RWPE2 (cell line): ENCODE measurements around the gene POMGNT2.

ENCODE experiments used
- ATAC-seq: fragments of 200-7000 bp; cut with Tn5 transposase; 3 replicates; pipeline ENCODE4 v1.9.1; 2021; ENCODE audit warnings: low read depth
- DNase-seq: peaks from one replicate; pipeline ENCODE4 v3.0.0-alpha.2; 2020; ENCODE audit warnings: low spot score
- H3K27ac ChIP-seq: fragments of 450-650 bp; 2 replicates; pipeline ENCODE4 v1.5.1; 2017; ENCODE audit warnings: mild to moderate bottlenecking; ENCODE audit not compliant: poor library complexity, severe bottlenecking
- H3K27me3 ChIP-seq: fragments of 250-450 bp; sonication (Bioruptor Pico); 2 replicates; pipeline ENCODE4 v1.5.1; 2021; ENCODE audit warnings: mild to moderate bottlenecking, moderate library complexity; ENCODE audit not compliant: insufficient read depth, poor library complexity, severe bottlenecking
- H3K36me3 ChIP-seq: fragments of 250-450 bp; sonication (Bioruptor Pico); 2 replicates; pipeline ENCODE4 v1.5.1; 2020; ENCODE audit warnings: low read depth, mild to moderate bottlenecking, moderate library complexity
- H3K4me1 ChIP-seq: fragments of 250-450 bp; sonication (Bioruptor Pico); 2 replicates; pipeline ENCODE4 v1.5.1; 2021; ENCODE audit warnings: mild to moderate bottlenecking, moderate library complexity; ENCODE audit not compliant: insufficient read depth, poor library complexity, severe bottlenecking
- H3K4me3 ChIP-seq: fragments of 250-450 bp; sonication (Bioruptor Pico); 2 replicates; pipeline ENCODE4 v1.5.1; 2021; ENCODE audit warnings: mild to moderate bottlenecking, moderate library complexity; ENCODE audit not compliant: severe bottlenecking
- H3K9me3 ChIP-seq: fragments of 250-450 bp; sonication (Bioruptor Pico); 2 replicates; pipeline ENCODE4 v1.5.1; 2021; ENCODE audit warnings: mild to moderate bottlenecking, moderate library complexity; ENCODE audit not compliant: severe bottlenecking
- CTCF ChIP-seq: fragments of 450-650 bp; IDR thresholded peaks from one replicate; pipeline ENCODE4 v1.5.1; 2017; ENCODE audit warnings: mild to moderate bottlenecking, moderate library complexity; ENCODE audit not compliant: poor library complexity, severe bottlenecking

POMGNT2 gene

GRCh38 chr3:43043793-43044192 lies 62.1 kb downstream of the POMGNT2 start:
- Histone ChIP-seq H3K27me3 (no peaks in the 10 kb centered on the region), H3K36me3 (no peaks in the 10 kb centered on the region), H3K9me3 (no peaks in the 10 kb centered on the region), H3K4me3 (no peak overlapping the region), H3K27ac (no peak overlapping the region), H3K4me1 (no peaks in the 10 kb centered on the region)
- TF ChIP-seq CTCF = no peak
- ATAC-seq (no peak), DNase-seq (no peak)

- Histone ChIP-seq H3K4me1 (no peaks in the 10 kb centered on the region), H3K9me3 (no peaks in the 10 kb centered on the region)
- TF ChIP-seq CTCF = no peak
These were observed 62.7 kb downstream of the POMGNT2 start for GRCh38 chr3:43043071-43043766.

GRCh38 chr3:43041517-43041916 lies 64.4 kb downstream of the POMGNT2 start:
- DNase-seq (no peak), ATAC-seq (no peak)
- H3K4me1 ChIP-seq = no peaks in the 10 kb centered on the region
- H3K9me3 ChIP-seq = no peaks in the 10 kb centered on the region
- no peak overlapping the region for H3K27ac ChIP-seq
- no peaks in the 10 kb centered on the region for H3K27me3 ChIP-seq
- TF ChIP-seq CTCF = no peak
- no peak overlapping the region for H3K4me3 ChIP-seq
- no peaks in the 10 kb centered on the region for H3K36me3 ChIP-seq

More at GRCh38 chr3:43043071-43043766, 62.7 kb downstream of the POMGNT2 start:
- Histone ChIP-seq H3K27me3 (no peaks in the 10 kb centered on the region), H3K36me3 (no peaks in the 10 kb centered on the region), H3K4me3 (no peak overlapping the region), H3K27ac (no peak overlapping the region)
- ATAC-seq (no peak), DNase-seq (no peak)

- no peaks in the 10 kb centered on the region for H3K9me3 ChIP-seq
- no peaks in the 10 kb centered on the region for H3K36me3 ChIP-seq
- no peak overlapping the region for H3K4me3 ChIP-seq
- ATAC-seq (no peak), DNase-seq (no peak)
- TF ChIP-seq CTCF = no peak
- no peak overlapping the region for H3K27ac ChIP-seq
- H3K4me1 ChIP-seq = no peaks in the 10 kb centered on the region
- H3K27me3 ChIP-seq = no peaks in the 10 kb centered on the region
These were observed 67.9 kb downstream of the POMGNT2 start for GRCh38 chr3:43038010-43038409.
